HG02763 (cell line): ENCODE results near the gene SAP30BP.
A peak's percentile ranks its signal among the peaks of the same experiment; 100 is the strongest.

Source experiments
- ATAC-seq: cut with Tn5 transposase; IDR thresholded peaks from one replicate; pipeline ENCODE4 v1.9.1; 2021; ENCODE audit warnings: mild to moderate bottlenecking, moderate library complexity; ENCODE audit not compliant: unreplicated experiment

The SAP30BP gene

GRCh38 chr17:75666959-75667790 lies at the start of gene SAP30BP, which contains the start of gene RECQL5:
Gene SAP30BP, plus strand, starts transcription at chr17:75667338. Its CDS starts 35 bp downstream, at chr17:75667373.
Gene RECQL5, minus strand, starts transcription at chr17:75667154. Its CDS starts 597 bp downstream, at chr17:75666557.
- ATAC-seq = peak; percentile 76

DNA sequence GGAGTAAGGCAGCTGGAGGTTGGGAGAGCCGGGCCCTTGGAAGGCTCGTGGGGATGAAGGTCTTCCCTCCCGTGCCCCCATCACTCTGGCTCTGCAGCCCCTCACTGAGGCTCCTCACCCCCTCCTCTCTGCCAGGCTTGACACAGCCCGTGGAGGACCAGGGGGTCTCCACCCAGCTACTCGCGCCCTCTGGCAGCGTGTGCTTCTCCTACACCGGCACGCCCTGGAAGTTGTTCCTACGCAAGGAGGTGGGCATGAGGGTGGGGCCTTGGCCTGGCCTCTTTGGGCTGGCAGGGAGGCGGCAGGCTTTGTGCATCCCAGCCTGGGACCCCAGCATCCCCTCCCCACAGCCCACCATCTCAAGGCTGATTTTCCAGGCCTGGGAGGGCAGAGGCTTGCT lies 49.5 kb upstream of the SAP30BP start:
- ATAC-seq = no peak

DNA sequence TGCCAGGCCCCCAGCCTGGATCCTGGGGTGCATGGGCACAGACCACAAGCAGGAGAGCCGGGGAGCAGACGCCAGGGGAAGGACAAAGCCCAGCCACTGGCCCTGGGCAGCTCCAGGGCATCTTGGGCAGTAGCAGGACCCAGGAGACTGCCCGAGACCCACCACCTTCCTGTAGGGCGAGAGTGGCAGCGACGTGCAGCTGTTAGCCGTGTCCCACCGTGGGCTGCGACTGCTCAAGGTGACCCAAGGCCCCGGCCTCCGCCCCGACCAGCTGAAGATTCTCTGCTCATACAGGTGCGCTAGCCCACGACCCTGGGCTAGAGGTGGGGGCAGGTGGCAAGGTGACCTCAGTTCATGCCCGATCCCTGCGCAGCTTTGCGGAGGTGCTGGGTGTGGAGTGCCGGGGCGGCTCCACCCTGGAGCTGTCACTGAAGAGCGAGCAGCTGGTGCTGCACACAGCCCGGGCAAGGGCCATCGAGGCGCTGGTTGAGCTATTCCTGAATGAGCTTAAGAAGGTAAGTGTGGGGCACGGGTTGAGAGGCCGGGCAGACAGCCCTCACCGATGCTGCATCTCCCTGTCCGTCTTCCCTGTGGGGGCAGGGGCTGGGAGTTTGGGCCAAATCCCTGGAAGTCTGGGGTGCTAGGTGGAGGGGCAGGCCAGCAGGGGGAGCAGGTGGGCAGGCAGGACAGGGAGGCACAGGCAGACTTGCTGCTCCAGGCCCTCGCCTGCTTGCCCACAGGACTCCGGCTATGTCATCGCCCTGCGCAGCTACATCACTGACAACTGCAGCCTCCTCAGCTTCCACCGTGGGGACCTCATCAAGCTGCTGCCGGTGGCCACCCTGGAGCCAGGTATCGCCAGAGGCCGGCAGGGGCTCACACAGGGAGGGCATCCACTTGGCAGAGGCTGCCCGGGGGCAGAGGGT lies 47.4 kb upstream of the SAP30BP start:
- no peak for ATAC-seq

DNA sequence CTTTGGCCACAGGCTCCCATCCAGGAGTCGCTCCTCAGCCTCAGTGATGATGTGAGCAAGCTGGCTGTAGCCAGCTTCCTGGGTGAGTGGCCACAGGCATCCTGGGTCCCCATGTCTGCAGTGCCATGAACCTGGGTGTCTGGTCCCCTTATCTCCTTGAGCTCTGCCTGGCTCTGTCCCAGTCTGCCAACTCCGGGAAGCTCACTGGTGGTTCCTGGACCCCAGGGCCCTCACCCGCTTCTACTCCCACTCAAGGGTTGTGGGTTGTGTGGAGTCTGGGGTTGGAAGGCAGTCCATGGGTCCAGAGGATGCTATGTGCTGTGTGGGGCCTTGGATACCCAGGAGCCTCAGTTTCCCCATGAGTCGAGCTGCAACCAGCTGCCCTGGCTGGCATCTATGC lies 45.6 kb upstream of the SAP30BP start:
- no peak for ATAC-seq

GRCh38 chr17:75622076-75622475 lies 45.1 kb upstream of the SAP30BP start:
- no peak for ATAC-seq

- ATAC-seq = no peak
Observed at GRCh38 chr17:75622771-75623273, 44.3 kb upstream of the SAP30BP start.

GRCh38 chr17:75623386-75623785 lies 43.8 kb upstream of the SAP30BP start:
- ATAC-seq = no peak

DNA sequence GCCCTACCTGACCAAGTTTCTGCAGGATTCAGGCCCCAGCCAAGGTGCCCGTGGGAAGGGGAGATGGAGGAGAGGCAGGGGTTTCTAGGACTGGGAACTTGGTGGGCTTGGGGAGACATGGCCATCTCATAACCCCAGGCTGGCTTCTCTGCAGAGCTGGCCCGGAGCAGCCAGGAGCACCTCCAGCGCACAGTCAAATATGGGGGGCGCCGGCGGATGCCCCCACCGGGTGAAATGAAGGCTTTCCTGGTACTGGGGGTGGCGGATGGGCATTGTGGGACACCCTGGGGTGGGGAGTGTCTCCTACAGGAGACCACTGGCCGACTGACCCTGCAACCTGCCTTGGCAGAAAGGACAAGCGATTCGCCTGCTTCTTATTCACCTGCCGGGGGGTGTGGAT lies 43.1 kb upstream of the SAP30BP start:
- ATAC-seq = no peak

- ATAC-seq = no peak
Observed at GRCh38 chr17:75624714-75625345, 42.3 kb upstream of the SAP30BP start.

DNA sequence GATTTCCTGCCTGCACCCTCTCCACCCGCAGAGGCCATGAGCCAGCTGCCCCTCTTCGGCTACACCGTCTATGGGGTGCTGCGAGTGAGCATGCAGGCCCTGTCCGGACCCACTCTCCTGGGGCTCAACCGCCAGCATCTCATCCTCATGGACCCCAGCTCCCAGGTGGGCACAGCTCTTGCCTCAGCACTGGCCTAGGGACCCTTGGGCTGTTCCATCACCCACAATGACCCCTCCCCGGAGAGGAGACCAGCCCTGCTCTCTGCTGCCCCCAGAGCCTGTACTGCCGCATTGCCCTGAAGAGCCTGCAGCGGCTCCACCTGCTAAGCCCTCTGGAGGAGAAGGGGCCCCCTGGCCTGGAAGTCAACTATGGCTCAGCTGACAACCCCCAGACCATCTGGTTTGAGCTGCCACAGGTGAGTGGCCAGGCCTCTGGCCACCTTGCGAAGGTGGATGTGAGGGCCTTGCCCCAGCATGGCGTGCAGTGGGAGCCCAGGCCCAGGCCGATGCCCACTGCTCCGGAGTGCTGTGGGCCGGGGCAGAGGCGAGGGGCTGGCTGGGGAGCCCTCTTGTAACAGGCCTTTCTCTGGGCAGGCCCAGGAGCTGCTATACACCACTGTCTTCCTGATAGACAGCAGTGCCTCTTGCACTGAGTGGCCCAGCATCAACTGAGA lies 41.2 kb upstream of the SAP30BP start:
- no peak for ATAC-seq

- no peak for ATAC-seq
Observed at GRCh38 chr17:75626496-75627038, 40.6 kb upstream of the SAP30BP start.

DNA sequence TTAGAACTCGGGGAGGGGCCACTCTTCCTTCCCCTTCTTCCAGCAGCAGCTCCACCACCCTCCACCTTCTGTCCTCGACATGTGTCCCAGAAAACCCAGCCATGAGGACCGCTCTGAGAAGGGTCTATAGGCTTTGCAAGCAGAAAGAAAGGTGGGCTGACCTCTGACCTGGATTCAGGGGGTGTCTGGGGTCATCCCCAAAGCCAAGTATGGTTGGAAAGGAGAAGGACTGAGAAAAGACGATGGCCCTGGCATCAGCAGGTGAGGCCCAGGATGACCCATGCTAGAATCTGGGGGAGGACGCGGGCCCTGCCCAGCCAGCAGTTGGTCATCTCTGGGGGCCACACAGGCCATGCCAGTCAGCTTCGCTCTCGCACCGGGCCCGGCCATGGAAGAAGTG lies 40.0 kb upstream of the SAP30BP start:
- no peak for ATAC-seq

- no peak for ATAC-seq
Observed at GRCh38 chr17:75628425-75628824, 38.7 kb upstream of the SAP30BP start.

DNA sequence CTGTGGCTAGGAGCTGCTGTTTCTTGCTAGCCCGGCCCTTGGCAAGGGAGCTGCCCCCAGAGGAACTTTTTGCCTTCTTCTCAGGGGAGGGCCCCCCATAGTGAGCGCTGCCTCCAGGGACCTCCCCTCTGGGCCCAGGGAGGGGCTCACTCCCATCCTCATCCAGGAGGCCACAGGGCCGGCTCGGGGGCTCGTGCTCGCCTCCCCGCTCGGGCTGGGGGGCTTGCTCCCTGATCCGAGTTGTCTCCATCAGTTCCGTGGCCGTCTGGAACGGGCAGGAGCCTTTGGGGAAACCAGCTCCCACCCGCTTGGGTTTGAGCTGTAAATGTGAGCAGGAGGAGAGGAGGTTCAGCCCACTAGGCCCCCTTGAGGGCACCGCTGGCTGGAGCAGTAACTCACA lies 38.0 kb upstream of the SAP30BP start:
- no peak for ATAC-seq

DNA sequence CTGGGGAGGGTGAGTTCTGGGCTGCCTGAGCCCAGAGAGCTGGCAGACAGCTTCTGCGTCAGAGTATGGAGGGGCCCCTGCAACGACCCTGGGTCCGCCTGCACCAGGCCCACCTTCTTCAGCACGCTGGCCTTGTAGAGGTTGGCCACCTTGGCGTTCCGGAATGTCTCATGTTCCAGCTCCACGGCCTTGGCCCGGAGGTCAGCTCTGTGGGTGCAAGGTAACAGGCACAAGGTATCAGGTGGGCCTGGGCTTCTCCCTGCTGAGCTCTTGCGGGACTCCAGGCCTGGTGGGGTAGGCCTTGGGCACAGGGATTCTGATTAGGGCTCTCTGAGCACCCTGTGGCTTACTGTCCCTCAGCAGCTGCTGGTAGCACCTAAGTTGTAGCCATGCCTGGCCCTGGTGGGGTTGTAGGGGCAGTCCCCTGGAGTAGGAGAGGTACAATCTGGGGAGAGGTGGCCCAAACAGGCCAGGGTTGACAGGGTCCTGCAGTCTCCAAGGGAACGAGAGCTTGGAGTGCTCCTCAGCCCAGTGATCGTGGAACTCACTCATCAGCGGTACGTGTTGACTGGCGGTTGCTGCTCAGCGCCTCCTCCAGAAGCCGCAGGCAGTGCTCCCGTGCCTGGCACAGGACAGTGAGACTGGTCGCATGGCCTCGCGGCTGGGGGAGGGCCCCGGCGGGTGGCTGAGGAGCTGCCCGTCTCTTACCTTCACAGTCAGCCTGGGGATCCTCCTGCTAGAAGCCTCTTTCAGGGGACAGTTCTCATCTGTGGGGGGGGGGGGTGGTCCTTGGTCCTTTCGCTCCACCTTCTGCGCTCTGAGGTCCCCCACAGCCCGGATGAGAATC lies 36.8 kb upstream of the SAP30BP start:
- ATAC-seq = no peak

- ATAC-seq = no peak
Observed at GRCh38 chr17:75631353-75631752, 35.8 kb upstream of the SAP30BP start.

- ATAC-seq = no peak
Observed at GRCh38 chr17:75632428-75632827, 34.7 kb upstream of the SAP30BP start.

DNA sequence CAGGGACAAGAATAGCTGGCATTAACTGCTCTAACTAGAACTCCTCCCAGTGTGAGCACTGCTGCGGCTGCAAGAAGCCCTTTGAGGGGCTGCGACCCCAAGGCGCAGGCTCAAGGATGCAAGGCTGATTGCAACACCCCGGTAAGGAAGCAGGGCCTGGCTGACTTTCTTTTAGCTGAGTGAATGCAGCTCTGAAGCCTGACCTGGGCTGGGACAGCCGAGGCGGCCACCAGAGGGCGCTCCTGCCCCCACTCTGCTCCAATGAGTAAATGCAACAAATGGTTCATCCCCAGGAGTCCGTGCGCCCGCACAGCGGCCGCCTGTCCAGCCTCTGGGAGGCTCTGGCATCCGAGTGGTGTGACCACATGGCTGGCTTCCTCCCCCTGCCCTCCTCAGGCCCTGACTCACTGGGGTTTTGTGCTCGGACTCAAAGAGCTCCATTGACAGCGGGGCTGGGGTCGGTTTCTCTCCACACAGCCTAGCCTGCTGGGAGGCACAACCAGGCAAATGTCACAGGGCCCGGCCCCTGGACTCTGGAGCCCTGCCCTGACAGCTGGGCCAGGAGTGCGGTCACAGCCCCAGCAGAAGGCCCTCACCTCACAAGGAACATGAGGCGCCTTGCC lies 34.2 kb upstream of the SAP30BP start, which contains the start of gene SMIM5:
SMIM5 (plus strand) TSS at position 572 of the 623 bp plus-strand sequence. CDS start 6,768 bp downstream, outside the sequence.
- no peak for ATAC-seq
